Activated T-cell treated with anti-CD3 and anti-CD28 coated beads for 24 hours (primary cell): Measurements from ENCODE around the gene FAM3B.
A peak's percentile ranks its signal among the peaks of the same experiment; 100 is the strongest.

Source experiments
- DNase-seq: peaks from one replicate; pipeline ENCODE4 v3.0.0-alpha.2; 2020; ENCODE audit warnings: low read depth

FAM3B gene

GRCh38 chr21:41319273-41319672 is 2.7 kb downstream of the FAM3B start:
- DNase-seq: no peak

- peak; percentile 3 for DNase-seq
Observed at GRCh38 chr21:41321211-41321907, 4.8 kb downstream of the FAM3B start.

GRCh38 chr21:41321908-41322495 is 5.4 kb downstream of the FAM3B start:
- DNase-seq: no peak

GRCh38 chr21:41322496-41323382 is 6.1 kb downstream of the FAM3B start:
- no peak for DNase-seq

- DNase-seq: no peak
Observed at GRCh38 chr21:41325138-41325912, 8.7 kb downstream of the FAM3B start.

- no peak for DNase-seq
Observed at GRCh38 chr21:41326414-41327080, 9.9 kb downstream of the FAM3B start.

- DNase-seq: no peak
Observed at GRCh38 chr21:41327753-41328152, 11.2 kb downstream of the FAM3B start.

- no peak for DNase-seq
Observed at GRCh38 chr21:41328660-41329607, 12.3 kb downstream of the FAM3B start.

GRCh38 chr21:41333752-41334151 is 17.2 kb downstream of the FAM3B start:
- DNase-seq: no peak

- DNase-seq: no peak
Observed at GRCh38 chr21:41337515-41337914, 20.9 kb downstream of the FAM3B start.

- no peak for DNase-seq
Observed at GRCh38 chr21:41338455-41338854, 21.9 kb downstream of the FAM3B start.

GRCh38 chr21:41342035-41342434 is 25.4 kb downstream of the FAM3B start:
- no peak for DNase-seq

GRCh38 chr21:41344146-41344545 is 27.5 kb downstream of the FAM3B start:
- DNase-seq: no peak

- DNase-seq: no peak
Observed at GRCh38 chr21:41345356-41345755, 28.8 kb downstream of the FAM3B start.

GRCh38 chr21:41345934-41346685 is 29.5 kb downstream of the FAM3B start:
- no peak for DNase-seq

GRCh38 chr21:41346758-41347157 is 30.2 kb downstream of the FAM3B start:
- no peak for DNase-seq

GRCh38 chr21:41348434-41348833 is 31.8 kb downstream of the FAM3B start:
- DNase-seq: no peak

- no peak for DNase-seq
Observed at GRCh38 chr21:41349126-41349525, 32.5 kb downstream of the FAM3B start.

GRCh38 chr21:41349619-41350390 is 33.2 kb downstream of the FAM3B start:
- no peak for DNase-seq
